Measurements from ENCODE around the gene GPR35. TPM values are rescaled to one million over a fixed set of nuclear protein-coding genes. Genes with fewer than 3 reads are reported as not detected.

The GPR35 gene
- total RNA-seq, 1 experiment from 2014 or later = 0.22 TPM

GRCh38 chr2:240622531-240623235 lies 2.6 kb upstream of the GPR35 start:
- POLR2A ChIA-PET = interaction anchor here (0.9 kb wide), 1 partner anchor 37 kb away, joined by 3 read pairs; the partner anchor contains the start of gene CAPN10
- H3K4me3 Mint-ChIP-seq = no peak overlapping the region
- H3K4me1 Mint-ChIP-seq = no peaks in the 10 kb centered on the region
- no peak for TF ChIP-seq ZNF219 (CRISPR knock-in tag; IDR thresholded peaks at IDR 0.05; ENCODE audit: borderline replicate concordance)
- TF ChIP-seq ZNF281 (CRISPR knock-in tag; IDR thresholded peaks at IDR 0.05) = no peak
- TF ChIP-seq ZNF232 (CRISPR knock-in tag; IDR thresholded peaks at IDR 0.05) = no peak
- TF ChIP-seq E2F4 (CRISPR knock-in tag; IDR thresholded peaks at IDR 0.05; ENCODE audit: borderline replicate concordance, low read depth) = no peak
- no peak for TF ChIP-seq SP1 (CRISPR knock-in tag; conservative IDR thresholded peaks at IDR 0.05)
- no peak for TF ChIP-seq FOXP1 (CRISPR knock-in tag; IDR thresholded peaks at IDR 0.05; ENCODE audit: borderline replicate concordance)
- TF ChIP-seq E2F5 (CRISPR knock-in tag; IDR thresholded peaks at IDR 0.05) = no peak
- no peak for TF ChIP-seq TP53 (CRISPR knock-in tag; IDR thresholded peaks at IDR 0.05)
- no peak for TF ChIP-seq ZNF138 (CRISPR knock-in tag; conservative IDR thresholded peaks at IDR 0.05)
- no peak for TF ChIP-seq ZBTB43 (CRISPR knock-in tag; IDR thresholded peaks at IDR 0.05)
- no peak for TF ChIP-seq ZNF671 (CRISPR knock-in tag; IDR thresholded peaks at IDR 0.05)
- no peak for TF ChIP-seq GABPB1 (CRISPR knock-in tag; IDR thresholded peaks at IDR 0.05)
- no peak for TF ChIP-seq USF1 (CRISPR knock-in tag; IDR thresholded peaks at IDR 0.05)
- TF ChIP-seq TCF7 (CRISPR knock-in tag; IDR thresholded peaks at IDR 0.05; ENCODE audit: low read depth) = no peak
- no peak for TF ChIP-seq HMGXB4 (CRISPR knock-in tag; IDR thresholded peaks at IDR 0.05)
- TF ChIP-seq ATF1 (CRISPR knock-in tag; IDR thresholded peaks at IDR 0.05) = no peak
- TF ChIP-seq ATF3 (CRISPR knock-in tag; conservative IDR thresholded peaks at IDR 0.05) = no peak
- no peak for TF ChIP-seq ZNF263 (CRISPR knock-in tag; IDR thresholded peaks at IDR 0.05; ENCODE audit: low read depth)
- peaks cover 15% of the 10 kb centered on the region for H3K9me3 Mint-ChIP-seq
- no peak overlapping the region for H3K27ac Mint-ChIP-seq
- H3K27me3 Mint-ChIP-seq (ENCODE audit: low read depth) = no peaks in the 10 kb centered on the region
- DNase-seq (ENCODE audit: low spot score) (peak; percentile 16), ATAC-seq (no peak)
- CTCF ChIA-PET = interaction anchor here (0.8 to 1.3 kb wide), 5 partner anchors 10 to 456 kb away, joined by 3 to 9 read pairs (median 4); no protein-coding TSS in a partner anchor
- peaks cover 12% of the 10 kb centered on the region for H3K36me3 Mint-ChIP-seq
